K562 (cell line): Measurements from ENCODE around the gene GOLGA2. TPM values are rescaled to one million over a fixed set of nuclear protein-coding genes. Genes with fewer than 3 reads are reported as not detected.
A peak's percentile ranks its signal among the peaks of the same experiment; 100 is the strongest.

Source experiments
- ZBTB17 ChIP-seq: fragments of 450-650 bp; formaldehyde crosslinking; IDR thresholded peaks from 2 replicates; pipeline ENCODE4 v1.4.0; 2020; ENCODE audit warnings: mild to moderate bottlenecking
- polyA plus RNA-seq, 8 experiments: library from polyadenylated mRNA; depleted of rRNA in 4 of 8; stranded (reverse) in 5 of 8; unstranded in 3 of 8; fragments of >200 nt; fragmentation: Nextera tagmentation in 2 of 8; fragmentation: Illumina TruSeq in 1 of 8; extraction: Ambion mirVana in 2 of 8; extraction: Trizol in 1 of 8; gene quantifications; 2 replicates each; pipeline versions ENCODE4 v1.2.1 to v1.2.3, GENCODE V29; 2011 to 2014; ENCODE audit warnings: inconsistent platforms in 1 of 8, missing spikeins in 1 of 8
- total RNA-seq, 7 experiments: library from RNA; depleted of rRNA in 6 of 7; stranded (reverse); fragments of >200 nt in 6 of 7; fragmentation: Illumina TruSeq in 2 of 7; extraction: Trizol in 2 of 7; gene quantifications; 2 replicates each; pipeline versions ENCODE4 v1.2.1 to v1.2.3, GENCODE V29; 2011 to 2021; ENCODE audit warnings: low replicate concordance in 1 of 7
- TF ChIP-seq, protein P1 (sequence below): fragments of 450-650 bp; IDR thresholded peaks from 2 replicates; pipeline ENCODE4 v1.6.1; 2016; ENCODE audit warnings: mild to moderate bottlenecking, moderate library complexity
- TF ChIP-seq, protein P2 (sequence below): fragments of 250-450 bp; sonication (Bioruptor Pico); IDR thresholded peaks from 2 replicates; pipeline ENCODE4 v1.8.0; 2021; ENCODE audit warnings: borderline replicate concordance, mild to moderate bottlenecking, moderate library complexity; ENCODE audit not compliant: poor library complexity, severe bottlenecking
- TF ChIP-seq, protein P3 (sequence below): fragments of 450-650 bp; IDR thresholded peaks from 2 replicates; pipeline ENCODE4 v1.6.1; 2016; ENCODE audit warnings: borderline replicate concordance
- TF ChIP-seq, protein P4 (sequence below): fragments of 250-450 bp; sonication (Bioruptor Pico); IDR thresholded peaks from 2 replicates; pipeline ENCODE4 v1.6.1; 2021; ENCODE audit warnings: mild to moderate bottlenecking
- TF ChIP-seq, protein P5 (sequence below): conservative IDR thresholded peaks from 2 replicates; pipeline ENCODE4 v1.6.1; 2011; ENCODE audit warnings: low read depth, mild to moderate bottlenecking, low read length; ENCODE audit not compliant: control insufficient read depth
- TF ChIP-seq, protein P6 (sequence below): fragments of 450-650 bp; formaldehyde crosslinking; IDR thresholded peaks from 2 replicates; pipeline ENCODE4 v1.4.0; 2022; ENCODE audit warnings: missing genetic modification characterization

GOLGA2 gene
- total and polyA plus RNA-seq, 9 of the 15 experiments (the other 6 are each of a cell fraction or from before 2014, with no cell fraction given) = 15.7 to 138 (median 76.0) TPM

DNA sequence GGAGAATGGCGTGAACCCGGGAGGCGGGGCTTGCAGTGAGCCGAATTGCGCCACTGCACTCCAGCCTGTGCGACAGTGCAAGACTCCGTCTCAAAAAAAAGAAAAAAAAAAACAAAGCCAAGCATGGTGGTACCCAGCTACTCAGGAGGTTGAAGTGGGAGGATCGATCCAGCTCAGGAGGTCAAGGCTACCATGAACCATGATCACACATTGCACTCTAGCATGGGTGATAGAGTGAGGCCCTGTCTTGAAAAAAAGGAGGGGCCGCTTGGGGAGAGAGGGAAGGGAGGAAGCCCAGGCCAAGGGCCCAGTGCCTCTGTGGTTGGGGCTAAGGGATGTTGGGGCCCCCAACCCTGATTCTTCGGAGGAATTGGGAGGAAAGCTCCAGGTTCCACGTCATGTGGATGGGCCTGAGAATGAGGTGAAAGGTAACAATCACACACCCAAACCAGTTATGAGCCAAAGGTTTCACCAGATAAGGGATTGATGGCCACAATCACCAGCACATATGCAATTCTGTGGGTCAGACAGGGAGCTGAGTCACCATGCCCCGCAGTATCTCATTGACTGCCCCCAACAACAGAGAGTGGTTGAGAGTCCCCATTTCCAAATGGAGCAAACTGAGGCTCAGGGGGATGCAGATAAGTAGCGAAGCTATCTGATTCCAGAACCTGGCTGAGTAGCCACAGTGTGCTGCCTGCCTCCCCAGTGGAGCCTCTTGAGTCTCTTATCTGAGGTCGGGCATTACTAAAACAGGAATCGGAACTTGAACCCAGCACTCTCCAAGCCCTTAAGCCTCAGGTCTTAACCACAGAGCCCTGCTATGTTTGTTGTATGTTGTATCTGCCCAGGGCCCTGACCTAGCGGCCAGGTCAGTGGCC, 20.8 kb upstream of the GOLGA2 start (continued):
- TF ChIP-seq, protein P1, sequence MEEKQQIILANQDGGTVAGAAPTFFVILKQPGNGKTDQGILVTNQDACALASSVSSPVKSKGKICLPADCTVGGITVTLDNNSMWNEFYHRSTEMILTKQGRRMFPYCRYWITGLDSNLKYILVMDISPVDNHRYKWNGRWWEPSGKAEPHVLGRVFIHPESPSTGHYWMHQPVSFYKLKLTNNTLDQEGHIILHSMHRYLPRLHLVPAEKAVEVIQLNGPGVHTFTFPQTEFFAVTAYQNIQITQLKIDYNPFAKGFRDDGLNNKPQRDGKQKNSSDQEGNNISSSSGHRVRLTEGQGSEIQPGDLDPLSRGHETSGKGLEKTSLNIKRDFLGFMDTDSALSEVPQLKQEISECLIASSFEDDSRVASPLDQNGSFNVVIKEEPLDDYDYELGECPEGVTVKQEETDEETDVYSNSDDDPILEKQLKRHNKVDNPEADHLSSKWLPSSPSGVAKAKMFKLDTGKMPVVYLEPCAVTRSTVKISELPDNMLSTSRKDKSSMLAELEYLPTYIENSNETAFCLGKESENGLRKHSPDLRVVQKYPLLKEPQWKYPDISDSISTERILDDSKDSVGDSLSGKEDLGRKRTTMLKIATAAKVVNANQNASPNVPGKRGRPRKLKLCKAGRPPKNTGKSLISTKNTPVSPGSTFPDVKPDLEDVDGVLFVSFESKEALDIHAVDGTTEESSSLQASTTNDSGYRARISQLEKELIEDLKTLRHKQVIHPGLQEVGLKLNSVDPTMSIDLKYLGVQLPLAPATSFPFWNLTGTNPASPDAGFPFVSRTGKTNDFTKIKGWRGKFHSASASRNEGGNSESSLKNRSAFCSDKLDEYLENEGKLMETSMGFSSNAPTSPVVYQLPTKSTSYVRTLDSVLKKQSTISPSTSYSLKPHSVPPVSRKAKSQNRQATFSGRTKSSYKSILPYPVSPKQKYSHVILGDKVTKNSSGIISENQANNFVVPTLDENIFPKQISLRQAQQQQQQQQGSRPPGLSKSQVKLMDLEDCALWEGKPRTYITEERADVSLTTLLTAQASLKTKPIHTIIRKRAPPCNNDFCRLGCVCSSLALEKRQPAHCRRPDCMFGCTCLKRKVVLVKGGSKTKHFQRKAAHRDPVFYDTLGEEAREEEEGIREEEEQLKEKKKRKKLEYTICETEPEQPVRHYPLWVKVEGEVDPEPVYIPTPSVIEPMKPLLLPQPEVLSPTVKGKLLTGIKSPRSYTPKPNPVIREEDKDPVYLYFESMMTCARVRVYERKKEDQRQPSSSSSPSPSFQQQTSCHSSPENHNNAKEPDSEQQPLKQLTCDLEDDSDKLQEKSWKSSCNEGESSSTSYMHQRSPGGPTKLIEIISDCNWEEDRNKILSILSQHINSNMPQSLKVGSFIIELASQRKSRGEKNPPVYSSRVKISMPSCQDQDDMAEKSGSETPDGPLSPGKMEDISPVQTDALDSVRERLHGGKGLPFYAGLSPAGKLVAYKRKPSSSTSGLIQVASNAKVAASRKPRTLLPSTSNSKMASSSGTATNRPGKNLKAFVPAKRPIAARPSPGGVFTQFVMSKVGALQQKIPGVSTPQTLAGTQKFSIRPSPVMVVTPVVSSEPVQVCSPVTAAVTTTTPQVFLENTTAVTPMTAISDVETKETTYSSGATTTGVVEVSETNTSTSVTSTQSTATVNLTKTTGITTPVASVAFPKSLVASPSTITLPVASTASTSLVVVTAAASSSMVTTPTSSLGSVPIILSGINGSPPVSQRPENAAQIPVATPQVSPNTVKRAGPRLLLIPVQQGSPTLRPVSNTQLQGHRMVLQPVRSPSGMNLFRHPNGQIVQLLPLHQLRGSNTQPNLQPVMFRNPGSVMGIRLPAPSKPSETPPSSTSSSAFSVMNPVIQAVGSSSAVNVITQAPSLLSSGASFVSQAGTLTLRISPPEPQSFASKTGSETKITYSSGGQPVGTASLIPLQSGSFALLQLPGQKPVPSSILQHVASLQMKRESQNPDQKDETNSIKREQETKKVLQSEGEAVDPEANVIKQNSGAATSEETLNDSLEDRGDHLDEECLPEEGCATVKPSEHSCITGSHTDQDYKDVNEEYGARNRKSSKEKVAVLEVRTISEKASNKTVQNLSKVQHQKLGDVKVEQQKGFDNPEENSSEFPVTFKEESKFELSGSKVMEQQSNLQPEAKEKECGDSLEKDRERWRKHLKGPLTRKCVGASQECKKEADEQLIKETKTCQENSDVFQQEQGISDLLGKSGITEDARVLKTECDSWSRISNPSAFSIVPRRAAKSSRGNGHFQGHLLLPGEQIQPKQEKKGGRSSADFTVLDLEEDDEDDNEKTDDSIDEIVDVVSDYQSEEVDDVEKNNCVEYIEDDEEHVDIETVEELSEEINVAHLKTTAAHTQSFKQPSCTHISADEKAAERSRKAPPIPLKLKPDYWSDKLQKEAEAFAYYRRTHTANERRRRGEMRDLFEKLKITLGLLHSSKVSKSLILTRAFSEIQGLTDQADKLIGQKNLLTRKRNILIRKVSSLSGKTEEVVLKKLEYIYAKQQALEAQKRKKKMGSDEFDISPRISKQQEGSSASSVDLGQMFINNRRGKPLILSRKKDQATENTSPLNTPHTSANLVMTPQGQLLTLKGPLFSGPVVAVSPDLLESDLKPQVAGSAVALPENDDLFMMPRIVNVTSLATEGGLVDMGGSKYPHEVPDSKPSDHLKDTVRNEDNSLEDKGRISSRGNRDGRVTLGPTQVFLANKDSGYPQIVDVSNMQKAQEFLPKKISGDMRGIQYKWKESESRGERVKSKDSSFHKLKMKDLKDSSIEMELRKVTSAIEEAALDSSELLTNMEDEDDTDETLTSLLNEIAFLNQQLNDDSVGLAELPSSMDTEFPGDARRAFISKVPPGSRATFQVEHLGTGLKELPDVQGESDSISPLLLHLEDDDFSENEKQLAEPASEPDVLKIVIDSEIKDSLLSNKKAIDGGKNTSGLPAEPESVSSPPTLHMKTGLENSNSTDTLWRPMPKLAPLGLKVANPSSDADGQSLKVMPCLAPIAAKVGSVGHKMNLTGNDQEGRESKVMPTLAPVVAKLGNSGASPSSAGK = no peak
- TF ChIP-seq, protein P2, sequence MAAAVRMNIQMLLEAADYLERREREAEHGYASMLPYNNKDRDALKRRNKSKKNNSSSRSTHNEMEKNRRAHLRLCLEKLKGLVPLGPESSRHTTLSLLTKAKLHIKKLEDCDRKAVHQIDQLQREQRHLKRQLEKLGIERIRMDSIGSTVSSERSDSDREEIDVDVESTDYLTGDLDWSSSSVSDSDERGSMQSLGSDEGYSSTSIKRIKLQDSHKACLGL (CRISPR knock-in tag) = peak; percentile 6
- TF ChIP-seq, protein P3, sequence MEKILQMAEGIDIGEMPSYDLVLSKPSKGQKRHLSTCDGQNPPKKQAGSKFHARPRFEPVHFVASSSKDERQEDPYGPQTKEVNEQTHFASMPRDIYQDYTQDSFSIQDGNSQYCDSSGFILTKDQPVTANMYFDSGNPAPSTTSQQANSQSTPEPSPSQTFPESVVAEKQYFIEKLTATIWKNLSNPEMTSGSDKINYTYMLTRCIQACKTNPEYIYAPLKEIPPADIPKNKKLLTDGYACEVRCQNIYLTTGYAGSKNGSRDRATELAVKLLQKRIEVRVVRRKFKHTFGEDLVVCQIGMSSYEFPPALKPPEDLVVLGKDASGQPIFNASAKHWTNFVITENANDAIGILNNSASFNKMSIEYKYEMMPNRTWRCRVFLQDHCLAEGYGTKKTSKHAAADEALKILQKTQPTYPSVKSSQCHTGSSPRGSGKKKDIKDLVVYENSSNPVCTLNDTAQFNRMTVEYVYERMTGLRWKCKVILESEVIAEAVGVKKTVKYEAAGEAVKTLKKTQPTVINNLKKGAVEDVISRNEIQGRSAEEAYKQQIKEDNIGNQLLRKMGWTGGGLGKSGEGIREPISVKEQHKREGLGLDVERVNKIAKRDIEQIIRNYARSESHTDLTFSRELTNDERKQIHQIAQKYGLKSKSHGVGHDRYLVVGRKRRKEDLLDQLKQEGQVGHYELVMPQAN = no peak
- TF ChIP-seq, protein P4, sequence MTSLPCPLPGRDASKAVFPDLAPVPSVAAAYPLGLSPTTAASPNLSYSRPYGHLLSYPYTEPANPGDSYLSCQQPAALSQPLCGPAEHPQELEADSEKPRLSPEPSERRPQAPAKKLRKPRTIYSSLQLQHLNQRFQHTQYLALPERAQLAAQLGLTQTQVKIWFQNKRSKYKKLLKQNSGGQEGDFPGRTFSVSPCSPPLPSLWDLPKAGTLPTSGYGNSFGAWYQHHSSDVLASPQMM (CRISPR knock-in tag) = no peak
- TF ChIP-seq, protein P5, sequence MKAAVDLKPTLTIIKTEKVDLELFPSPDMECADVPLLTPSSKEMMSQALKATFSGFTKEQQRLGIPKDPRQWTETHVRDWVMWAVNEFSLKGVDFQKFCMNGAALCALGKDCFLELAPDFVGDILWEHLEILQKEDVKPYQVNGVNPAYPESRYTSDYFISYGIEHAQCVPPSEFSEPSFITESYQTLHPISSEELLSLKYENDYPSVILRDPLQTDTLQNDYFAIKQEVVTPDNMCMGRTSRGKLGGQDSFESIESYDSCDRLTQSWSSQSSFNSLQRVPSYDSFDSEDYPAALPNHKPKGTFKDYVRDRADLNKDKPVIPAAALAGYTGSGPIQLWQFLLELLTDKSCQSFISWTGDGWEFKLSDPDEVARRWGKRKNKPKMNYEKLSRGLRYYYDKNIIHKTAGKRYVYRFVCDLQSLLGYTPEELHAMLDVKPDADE = no peak
- TF ChIP-seq ZBTB17 = peak; percentile 36
- TF ChIP-seq, protein P6, sequence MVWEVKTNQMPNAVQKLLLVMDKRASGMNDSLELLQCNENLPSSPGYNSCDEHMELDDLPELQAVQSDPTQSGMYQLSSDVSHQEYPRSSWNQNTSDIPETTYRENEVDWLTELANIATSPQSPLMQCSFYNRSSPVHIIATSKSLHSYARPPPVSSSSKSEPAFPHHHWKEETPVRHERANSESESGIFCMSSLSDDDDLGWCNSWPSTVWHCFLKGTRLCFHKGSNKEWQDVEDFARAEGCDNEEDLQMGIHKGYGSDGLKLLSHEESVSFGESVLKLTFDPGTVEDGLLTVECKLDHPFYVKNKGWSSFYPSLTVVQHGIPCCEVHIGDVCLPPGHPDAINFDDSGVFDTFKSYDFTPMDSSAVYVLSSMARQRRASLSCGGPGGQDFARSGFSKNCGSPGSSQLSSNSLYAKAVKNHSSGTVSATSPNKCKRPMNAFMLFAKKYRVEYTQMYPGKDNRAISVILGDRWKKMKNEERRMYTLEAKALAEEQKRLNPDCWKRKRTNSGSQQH (CRISPR knock-in tag) = no peak; the same call in 1 of the 2 replicates
